PC-3 (cell line): ENCODE measurements around the gene RNF225. TPM values are rescaled to one million over a fixed set of nuclear protein-coding genes. Genes with fewer than 3 reads are reported as not detected.

ENCODE experiments used
- ATAC-seq: fragments of 200-7000 bp; cut with Tn5 transposase; 2 replicates; pipeline ENCODE4 v1.9.1; 2020; ENCODE audit warnings: mild to moderate bottlenecking, moderate library complexity
- BruUV-seq: library from RNA; stranded (reverse); fragments of 400-500 nt; replicated peaks from 2 replicates; lab custom pipeline; 2021; lab: Mats Ljungman, UMichigan
- CTCF ChIA-PET: fragments of 300-600 bp; sonication (Branson Sonifier 250); formaldehyde crosslinking; loops from one replicate; lab custom pipeline; 2022; ENCODE audit warnings: antibody characterized with exemption; lab: Charles Lee
- POLR2A ChIA-PET: fragments of 300-600 bp; sonication (Branson Sonifier 250); formaldehyde crosslinking; loops from one replicate; lab custom pipeline; 2022; ENCODE audit warnings: antibody characterized with exemption; ENCODE audit not compliant: unreplicated experiment; lab: Charles Lee
- DNase-seq: peaks from one replicate; pipeline ENCODE4 v3.0.0-alpha.2; 2015
- H2AFZ ChIP-seq: fragments of 300-600 bp; sonication (generic); 2 replicates; pipeline ENCODE4 v1.6.0; 2016; ENCODE audit warnings: antibody characterized with exemption, low read length
- H3F3A ChIP-seq: fragments of 300-600 bp; sonication (generic); one replicate; pipeline ENCODE4 v1.6.0; 2017; ENCODE audit warnings: antibody characterized with exemption, low read length, control low read depth, mild to moderate bottlenecking; ENCODE audit not compliant: unreplicated experiment
- H3K27ac ChIP-seq: fragments of 300-600 bp; sonication (generic); 2 replicates; pipeline ENCODE4 v1.5.1; 2016; ENCODE audit warnings: mild to moderate bottlenecking, low read length
- H3K27me3 ChIP-seq: fragments of 300-600 bp; sonication (generic); 2 replicates; pipeline ENCODE4 v1.6.1; 2016; ENCODE audit warnings: low read length, mixed read lengths
- H3K36me3 ChIP-seq: fragments of 300-600 bp; sonication (generic); 2 replicates; pipeline ENCODE4 v1.6.1; 2016; ENCODE audit warnings: low read depth, mixed run types, low read length, mixed read lengths
- H3K4me1 ChIP-seq: fragments of 300-600 bp; sonication (generic); 2 replicates; pipeline ENCODE4 v1.5.1; 2016; ENCODE audit warnings: low read length; ENCODE audit not compliant: insufficient read depth
- H3K4me2 ChIP-seq: fragments of 300-600 bp; sonication (generic); 2 replicates; pipeline ENCODE4 v1.6.0; 2016; ENCODE audit warnings: low read length
- H3K4me3 ChIP-seq: fragments of 300-600 bp; sonication (generic); 2 replicates; pipeline ENCODE4 v1.5.1; 2016; ENCODE audit warnings: mild to moderate bottlenecking, low read length, mixed read lengths
- H3K79me2 ChIP-seq: fragments of 300-600 bp; sonication (generic); 2 replicates; pipeline ENCODE4 v1.6.1; 2017; ENCODE audit warnings: low read length, mixed read lengths
- H3K9ac ChIP-seq: fragments of 300-600 bp; sonication (generic); 2 replicates; pipeline ENCODE4 v1.6.0; 2016; ENCODE audit warnings: mild to moderate bottlenecking, low read length
- H3K9me2 ChIP-seq: fragments of 300-600 bp; sonication (generic); replicated peaks from 2 replicates; pipeline ENCODE4 v1.6.1; 2016; ENCODE audit warnings: mixed run types, low read length, mixed read lengths
- H3K9me3 ChIP-seq: fragments of 300-600 bp; sonication (generic); 2 replicates; pipeline ENCODE4 v1.6.1; 2016; ENCODE audit warnings: low read length, mixed read lengths
- H4K20me1 ChIP-seq: fragments of 300-600 bp; sonication (generic); 2 replicates; pipeline ENCODE4 v1.6.1; 2016; ENCODE audit warnings: low read length, mixed read lengths
- EZH2 ChIP-seq: fragments of 300-600 bp; sonication (generic); IDR thresholded peaks from one replicate; pipeline ENCODE4 v1.6.1; 2017; ENCODE audit warnings: antibody characterized with exemption, mild to moderate bottlenecking, low read length; ENCODE audit not compliant: unreplicated experiment
- EZH2phosphoT487 ChIP-seq: fragments of 300-600 bp; sonication (generic); IDR thresholded peaks from 2 replicates; pipeline ENCODE4 v1.6.1; 2018; ENCODE audit warnings: mild to moderate bottlenecking, antibody characterized with exemption, low read length, borderline replicate concordance
- intact Hi-C: fragments of 100-400 bp; cut with micrococcal nuclease; formaldehyde crosslinking; loops from 2 replicates; pipeline ENCODE4 v1.9.0; 2023
- total RNA-seq: library from RNA; depleted of rRNA; stranded (reverse); fragments of >200 nt; gene quantifications from 2 replicates; pipeline ENCODE4 v1.2.3, GENCODE V29; 2014
- TF ChIP-seq, protein P1 (sequence below): fragments of 300-600 bp; sonication (generic); conservative IDR thresholded peaks from 2 replicates; pipeline ENCODE4 v1.5.1; 2017; ENCODE audit warnings: antibody characterized with exemption, low read depth, mild to moderate bottlenecking, low read length

The RNF225 gene
- total RNA-seq, 1 experiment from 2014 or later, result 2.2 TPM

DNA sequence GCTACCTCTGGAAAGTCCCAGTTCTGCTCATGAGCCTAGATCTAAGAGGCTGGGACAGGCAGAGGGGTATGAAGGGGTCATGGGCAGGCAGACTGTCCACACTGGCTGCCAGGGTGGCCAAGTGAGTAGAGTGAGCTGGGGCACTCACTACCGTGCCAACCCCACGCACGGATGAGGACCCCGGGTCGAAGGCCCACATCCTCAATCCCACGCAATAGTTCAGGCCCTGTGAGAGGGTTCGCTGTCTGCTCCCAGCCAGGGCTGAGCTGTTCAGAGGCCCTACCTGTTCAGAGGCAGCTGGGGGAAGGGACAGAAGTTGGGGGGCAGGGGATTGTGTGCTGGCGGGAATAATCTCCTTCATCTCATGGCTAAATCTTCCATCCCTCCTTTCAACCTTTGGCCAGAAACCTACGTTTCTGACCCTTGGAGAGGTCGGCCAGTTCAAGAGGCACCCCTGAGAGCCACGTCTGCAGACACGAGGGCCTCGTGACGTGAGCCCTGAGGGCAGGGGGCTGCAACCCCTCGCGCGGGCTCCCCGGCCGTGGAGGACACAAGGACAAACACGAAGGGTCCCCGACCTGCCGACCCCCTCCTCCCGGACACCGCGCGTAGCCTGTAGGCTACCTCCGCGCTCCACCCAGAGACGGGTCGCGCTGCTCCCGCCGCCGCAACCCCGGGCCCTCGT lies 9.4 kb upstream of the RNF225 start:
- H3K9ac ChIP-seq, result peak overlapping the region; percentile 91
- H3K27ac ChIP-seq, result peak overlapping the region; percentile 86
- ATAC-seq (no peak; the same call in 1 of the 2 replicates), DNase-seq (no peak)
- peak overlapping the region; percentile 92 for H3K4me2 ChIP-seq
- H3K79me2 ChIP-seq, result peaks cover 62% of the 10 kb centered on the region
- H3K27me3 ChIP-seq, result no peaks in the 10 kb centered on the region
- peaks cover 27% of the 10 kb centered on the region for H4K20me1 ChIP-seq
- POLR2A ChIA-PET, result no interaction called here
- H3K36me3 ChIP-seq, result peaks cover 29% of the 10 kb centered on the region
- TF ChIP-seq EZH2 (no peak), EZH2phosphoT487 (no peak)
- TF ChIP-seq, protein P1, sequence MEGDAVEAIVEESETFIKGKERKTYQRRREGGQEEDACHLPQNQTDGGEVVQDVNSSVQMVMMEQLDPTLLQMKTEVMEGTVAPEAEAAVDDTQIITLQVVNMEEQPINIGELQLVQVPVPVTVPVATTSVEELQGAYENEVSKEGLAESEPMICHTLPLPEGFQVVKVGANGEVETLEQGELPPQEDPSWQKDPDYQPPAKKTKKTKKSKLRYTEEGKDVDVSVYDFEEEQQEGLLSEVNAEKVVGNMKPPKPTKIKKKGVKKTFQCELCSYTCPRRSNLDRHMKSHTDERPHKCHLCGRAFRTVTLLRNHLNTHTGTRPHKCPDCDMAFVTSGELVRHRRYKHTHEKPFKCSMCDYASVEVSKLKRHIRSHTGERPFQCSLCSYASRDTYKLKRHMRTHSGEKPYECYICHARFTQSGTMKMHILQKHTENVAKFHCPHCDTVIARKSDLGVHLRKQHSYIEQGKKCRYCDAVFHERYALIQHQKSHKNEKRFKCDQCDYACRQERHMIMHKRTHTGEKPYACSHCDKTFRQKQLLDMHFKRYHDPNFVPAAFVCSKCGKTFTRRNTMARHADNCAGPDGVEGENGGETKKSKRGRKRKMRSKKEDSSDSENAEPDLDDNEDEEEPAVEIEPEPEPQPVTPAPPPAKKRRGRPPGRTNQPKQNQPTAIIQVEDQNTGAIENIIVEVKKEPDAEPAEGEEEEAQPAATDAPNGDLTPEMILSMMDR, result no peak
- CTCF ChIA-PET, result no interaction called here
- H3K9me2 ChIP-seq, result no peaks in the 10 kb centered on the region
- H3K4me3 ChIP-seq, result peak overlapping the region; percentile 96
- no TSS peak for BruUV-seq
- H3K4me1 ChIP-seq, result peaks cover 35% of the 10 kb centered on the region
- no peaks in the 10 kb centered on the region for H3F3A ChIP-seq
- H3K9me3 ChIP-seq, result no peaks in the 10 kb centered on the region
- H2AFZ ChIP-seq, result peak overlapping the region; percentile 70
- intact Hi-C loops, result no loop called here

DNA sequence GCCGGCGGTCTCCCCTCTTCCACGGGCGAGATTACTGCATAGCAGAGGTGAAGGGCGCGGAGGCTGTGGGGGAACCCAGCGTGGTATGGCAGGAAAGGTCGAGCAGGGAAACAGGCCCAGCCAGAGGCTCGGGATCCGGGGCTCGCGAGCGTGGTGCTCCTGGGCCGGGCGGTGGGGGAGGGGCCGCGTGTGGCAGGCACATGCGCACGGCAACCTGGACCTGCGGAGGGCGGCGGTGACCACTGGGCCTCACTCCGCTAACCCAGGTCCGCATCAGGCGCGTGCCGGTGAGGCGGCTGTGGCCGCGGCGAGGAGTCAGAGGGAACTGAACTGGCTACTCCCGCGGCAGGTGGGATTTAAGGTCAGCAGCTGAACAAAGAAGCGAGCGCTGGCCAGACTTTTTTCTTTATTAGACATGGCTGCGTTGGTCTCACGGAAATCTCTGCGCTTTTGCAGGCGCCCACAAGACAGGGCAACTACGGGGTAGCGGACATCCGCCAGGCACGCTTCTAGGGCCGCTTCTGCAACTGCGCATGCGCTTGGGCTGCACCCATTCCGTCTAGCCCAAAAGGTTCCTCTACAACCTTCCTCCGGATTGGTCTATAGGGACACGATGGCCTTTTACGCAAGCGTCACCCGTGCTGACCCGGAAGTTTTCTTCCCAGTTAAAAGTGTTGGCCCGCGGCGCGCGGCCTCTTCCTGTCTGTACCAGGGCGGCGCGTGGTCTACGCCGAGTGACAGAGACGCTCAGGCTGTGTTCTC lies 8.7 kb upstream of the RNF225 start, which contains the start of gene RPS5:
RPS5 (plus strand) TSS at position 694 of the 762 bp plus-strand sequence. CDS start 869 bp downstream, outside the sequence.
- peaks cover 34% of the 10 kb centered on the region for H3K4me1 ChIP-seq
- peak within 1 kb of the TSS; percentile 91 for H3K9ac ChIP-seq
- ATAC-seq, result peak; percentile 87
- peak within 1 kb of the TSS; percentile 96 for H3K4me3 ChIP-seq
- H3F3A ChIP-seq, result no peaks in the 10 kb centered on the region
- H3K79me2 ChIP-seq, result peaks cover 65% of the 10 kb centered on the region
- H3K27me3 ChIP-seq, result no peaks in the 10 kb centered on the region
- POLR2A ChIA-PET, result no interaction called here
- intact Hi-C loops, result loop anchor here (1.0 kb wide), 1 partner anchor 158 kb away; the partner anchor contains the start of gene TRIM28
- H3K4me2 ChIP-seq, result peak within 1 kb of the TSS; percentile 92
- CTCF ChIA-PET, result no interaction called here
- H3K36me3 ChIP-seq, result peaks cover 35% of the 10 kb centered on the region
- H2AFZ ChIP-seq, result peak within 1 kb of the TSS; percentile 70
- TSS peak; percentile 77 for BruUV-seq
- no peaks in the 10 kb centered on the region for H3K9me3 ChIP-seq
- H3K27ac ChIP-seq, result peak within 1 kb of the TSS; percentile 86
- no peaks in the 10 kb centered on the region for H3K9me2 ChIP-seq
- DNase-seq, result peak; percentile 100
- TF ChIP-seq, protein P1, result no peak
- no peak for TF ChIP-seq EZH2
- TF ChIP-seq EZH2phosphoT487, result peak; percentile 94
- peaks cover 30% of the 10 kb centered on the region for H4K20me1 ChIP-seq
